Measurements from ENCODE around the gene GNL1.
"Not testable (repeated sequence)": the region's sequence is repeated elsewhere in the genome, so short reads cannot be mapped to it uniquely, and the experiment has no call there.

Gene GNL1

DNA sequence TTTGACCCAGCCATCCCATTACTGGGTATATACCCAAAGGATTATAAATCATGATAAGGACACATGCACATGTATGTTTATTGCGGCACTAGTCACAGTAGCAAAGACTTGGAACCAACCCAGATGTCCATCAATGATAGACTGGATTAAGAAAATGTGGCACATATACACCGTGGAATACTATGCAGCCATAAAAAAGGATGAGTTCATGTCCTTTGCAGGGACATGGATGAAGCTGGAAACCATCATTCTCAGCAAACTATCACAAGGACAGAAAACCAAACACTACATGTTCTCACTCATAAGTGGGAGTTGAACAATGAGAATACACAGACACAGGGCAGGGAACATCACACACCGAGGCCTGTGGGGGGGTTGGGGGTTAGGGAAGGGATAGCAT, 29.8 kb downstream of the GNL1 start:
- DNase-seq = not testable (repeated sequence)

DNA sequence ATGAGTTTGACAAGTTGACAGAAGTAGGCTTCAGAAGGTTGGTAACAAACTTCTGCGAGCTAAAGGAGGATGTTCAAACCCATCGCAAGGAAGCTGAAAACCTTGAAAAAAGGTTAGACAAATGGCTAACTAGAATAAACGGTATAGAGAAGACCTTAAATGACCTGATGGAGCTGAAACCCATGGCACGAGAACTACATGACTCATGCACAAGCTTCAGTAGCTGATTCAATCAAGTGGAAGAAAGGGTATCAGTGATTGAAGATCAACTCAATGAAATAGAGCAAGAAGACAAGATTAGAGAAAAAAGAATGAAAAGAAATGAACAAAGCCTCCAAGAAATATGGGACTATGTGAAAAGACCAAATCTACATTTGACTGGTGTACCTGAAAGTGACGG, 34.3 kb downstream of the GNL1 start:
- not testable (repeated sequence) for DNase-seq

DNA sequence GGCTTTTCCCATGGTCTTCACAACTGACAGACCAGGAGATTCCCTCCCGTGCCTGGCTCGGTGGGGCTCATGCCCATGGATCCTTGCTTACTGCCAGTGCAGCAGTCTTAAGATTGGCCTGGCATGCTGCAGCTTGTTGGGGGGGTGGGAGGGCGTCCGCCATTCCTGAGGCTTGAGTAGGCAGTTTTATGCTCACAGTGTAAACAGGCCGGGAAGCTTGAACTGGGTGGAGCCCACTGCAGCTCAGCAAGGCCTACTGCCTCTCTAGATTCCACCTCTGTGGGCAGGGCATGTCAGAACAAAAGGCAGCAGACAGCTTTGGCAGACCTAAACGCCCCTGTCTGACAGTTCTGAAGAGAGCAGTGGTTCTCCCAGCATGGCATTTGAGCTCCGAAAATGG, 35.2 kb downstream of the GNL1 start:
- not testable (repeated sequence) for DNase-seq

DNA sequence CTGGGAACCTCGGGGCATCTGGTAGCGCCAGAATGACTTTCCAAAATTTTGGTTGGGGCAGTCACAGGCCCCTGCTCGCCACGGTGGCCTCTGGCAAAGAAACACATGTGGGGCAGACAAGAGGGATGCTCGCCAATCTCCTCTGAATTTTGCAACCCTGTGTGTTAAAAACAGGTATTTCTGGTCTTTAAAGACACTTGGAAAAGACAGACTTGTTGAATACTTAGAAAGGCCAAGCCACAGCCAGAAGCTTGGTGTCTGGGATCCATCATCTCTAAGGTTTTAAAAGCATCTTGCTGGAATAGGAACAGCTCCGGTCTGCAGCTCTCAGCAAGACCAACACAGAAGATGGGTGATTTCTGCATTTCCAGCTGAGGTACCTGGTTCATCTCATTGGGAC, 35.8 kb downstream of the GNL1 start:
- no peak for DNase-seq

DNA sequence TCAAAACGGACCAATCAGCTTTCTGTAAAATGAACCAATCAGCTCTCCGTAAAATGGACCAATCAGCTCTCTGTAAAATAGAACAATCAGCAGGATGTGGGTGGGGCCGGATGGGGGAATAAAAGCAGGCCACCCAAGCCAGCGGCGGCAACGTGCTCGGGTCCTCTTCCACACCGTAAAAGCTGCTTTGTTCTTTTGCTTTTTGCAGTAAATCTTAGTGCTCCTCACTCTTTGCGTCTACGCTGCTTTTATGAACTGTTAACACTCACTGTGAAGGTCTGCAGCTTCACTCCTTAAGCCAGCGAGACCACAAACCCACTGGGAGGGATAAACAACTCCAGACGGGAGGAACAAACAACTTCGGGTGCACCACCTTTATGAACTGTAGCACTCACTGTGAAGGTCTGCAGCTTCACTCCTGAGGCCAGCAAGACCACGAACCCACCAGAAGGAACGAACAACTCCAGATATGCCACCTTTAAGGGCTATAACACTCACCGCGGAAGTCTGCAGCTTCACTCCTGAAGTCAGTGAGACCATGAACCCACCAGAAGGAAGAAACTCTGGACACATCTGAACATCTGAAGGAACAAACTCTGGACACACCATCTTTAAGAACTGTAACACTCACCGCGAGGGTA, 37.7 kb downstream of the GNL1 start:
- DNase-seq = not testable (repeated sequence)

DNA sequence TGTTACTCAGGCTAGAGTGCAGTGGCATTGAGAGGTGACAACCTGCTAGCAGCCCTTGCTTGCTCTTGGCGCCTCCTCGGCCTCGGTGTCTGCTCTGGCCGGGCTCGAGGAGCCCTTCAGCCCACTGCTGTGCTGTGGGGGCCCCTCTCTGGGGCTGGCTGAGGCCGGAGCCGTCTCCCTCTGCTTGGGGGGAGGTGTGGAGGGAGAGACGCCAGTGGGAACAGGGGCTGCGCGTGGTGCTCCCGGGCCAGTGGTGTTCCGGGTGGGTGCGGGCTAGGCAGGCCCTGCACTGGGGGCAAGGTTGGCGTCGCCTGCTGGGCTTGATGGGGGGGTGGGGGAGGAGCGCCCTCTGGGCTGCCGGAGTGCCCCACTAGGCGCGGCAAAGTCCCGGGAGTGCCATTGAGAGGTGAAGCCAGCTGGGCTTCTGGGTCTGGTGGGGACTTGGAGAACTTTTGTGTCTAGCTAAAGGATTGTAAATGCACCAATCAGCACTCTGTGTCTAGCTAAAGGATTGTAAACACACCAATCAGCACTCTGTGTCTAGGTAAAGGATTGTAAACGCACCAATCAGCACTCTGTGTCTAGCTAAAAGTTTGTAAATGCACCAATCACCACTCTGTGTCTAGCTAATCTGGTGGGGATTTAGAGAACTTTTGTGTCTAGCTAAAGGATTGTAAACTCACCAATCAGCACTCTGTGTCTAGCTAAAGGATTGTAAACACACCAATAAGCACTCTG, 38.4 kb downstream of the GNL1 start:
- DNase-seq = not testable (repeated sequence)

DNA sequence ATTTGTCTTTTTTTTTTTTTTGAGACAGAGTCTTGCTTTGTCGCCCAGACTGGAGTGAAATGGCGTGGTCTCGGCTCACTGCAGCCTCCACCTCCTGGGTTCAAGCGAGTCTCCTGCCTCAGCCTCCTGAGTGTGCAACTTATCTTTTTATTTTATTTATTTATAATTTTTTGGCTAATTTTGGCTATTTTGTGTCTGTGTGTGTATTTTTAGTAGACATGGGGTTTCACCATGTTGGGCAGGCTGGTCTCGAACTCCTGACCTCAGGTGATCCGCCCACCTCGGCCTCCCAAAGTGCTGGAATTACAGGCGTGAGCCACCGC, 39.6 kb downstream of the GNL1 start:
- not testable (repeated sequence) for DNase-seq

DNA sequence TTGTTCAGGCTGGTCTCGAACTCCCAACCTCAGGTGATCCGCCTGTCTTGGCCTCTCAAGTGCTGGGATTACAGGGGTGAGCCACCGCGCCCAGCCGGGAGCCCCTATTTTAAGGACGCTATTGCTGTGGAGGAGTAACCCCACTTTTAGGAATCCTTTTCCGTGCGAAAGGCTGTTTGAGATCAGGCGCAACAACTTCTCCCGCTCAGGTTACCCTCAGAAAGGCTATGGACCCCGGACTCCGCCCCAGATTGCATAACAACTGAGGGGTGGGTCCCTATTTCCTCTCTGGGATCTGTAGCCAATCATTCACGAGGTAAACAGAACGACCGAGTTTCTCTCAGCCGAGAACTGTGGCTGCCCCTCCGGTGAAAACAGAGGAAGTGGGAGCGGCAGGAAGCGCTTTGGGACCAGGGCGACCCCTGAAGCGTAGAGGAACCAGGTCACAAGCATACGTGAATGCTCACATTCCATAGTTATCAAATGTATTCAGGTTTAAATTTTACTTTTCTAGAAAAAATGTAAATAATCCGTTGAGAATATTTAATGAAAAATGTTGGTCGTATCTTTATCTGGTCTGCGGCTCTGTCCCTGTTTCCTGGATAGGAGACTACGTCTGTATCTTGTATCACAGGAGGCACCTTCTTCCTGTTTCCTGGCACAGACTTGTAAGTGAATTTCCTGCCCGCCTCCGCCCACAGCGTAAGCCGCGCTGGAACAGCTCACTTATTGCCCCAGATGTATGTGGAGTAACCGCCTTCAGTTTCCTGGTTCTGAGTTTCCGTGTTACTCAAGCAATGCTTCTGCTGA, 40.1 kb downstream of the GNL1 start:
- DNase-seq = no peak

DNA sequence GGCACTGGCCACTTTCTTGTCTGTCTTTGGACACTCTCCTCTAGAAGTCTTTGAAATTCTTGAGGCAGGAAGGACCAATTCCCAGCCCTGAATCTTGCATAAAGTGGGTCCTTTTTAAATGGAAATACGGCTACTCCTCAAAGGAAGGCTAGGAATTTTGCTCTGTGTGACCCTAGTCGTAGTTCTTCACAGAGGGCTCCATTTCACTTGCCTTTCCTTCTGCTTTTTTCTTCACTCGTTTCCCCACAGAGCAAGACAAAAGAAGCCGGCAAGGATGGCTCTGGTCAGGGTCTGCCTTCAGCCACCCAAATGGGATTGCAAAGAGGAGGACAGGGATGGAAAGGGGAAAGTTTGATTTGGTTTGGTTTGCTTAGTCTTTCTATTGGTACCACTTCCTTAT, 41.2 kb downstream of the GNL1 start:
- DNase-seq = no peak

DNA sequence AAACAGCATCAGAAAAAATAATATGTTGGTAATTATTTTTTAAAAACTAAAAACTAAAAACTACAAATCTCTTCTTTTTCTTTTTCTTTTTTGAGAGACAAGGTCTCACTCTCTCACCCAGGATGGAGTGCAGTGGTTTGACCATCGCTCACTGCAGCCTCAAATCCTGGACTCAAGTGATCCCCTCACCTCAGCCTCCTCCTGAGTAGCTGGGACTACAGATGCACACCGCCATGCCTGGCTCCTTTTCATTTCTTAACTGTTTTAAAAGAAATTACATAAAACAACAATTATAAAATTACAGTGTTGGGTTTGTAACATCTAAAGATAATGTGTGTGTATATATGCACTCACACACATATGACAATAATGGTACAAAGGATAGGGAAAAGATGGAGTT, 42.8 kb downstream of the GNL1 start:
- DNase-seq = no peak

DNA sequence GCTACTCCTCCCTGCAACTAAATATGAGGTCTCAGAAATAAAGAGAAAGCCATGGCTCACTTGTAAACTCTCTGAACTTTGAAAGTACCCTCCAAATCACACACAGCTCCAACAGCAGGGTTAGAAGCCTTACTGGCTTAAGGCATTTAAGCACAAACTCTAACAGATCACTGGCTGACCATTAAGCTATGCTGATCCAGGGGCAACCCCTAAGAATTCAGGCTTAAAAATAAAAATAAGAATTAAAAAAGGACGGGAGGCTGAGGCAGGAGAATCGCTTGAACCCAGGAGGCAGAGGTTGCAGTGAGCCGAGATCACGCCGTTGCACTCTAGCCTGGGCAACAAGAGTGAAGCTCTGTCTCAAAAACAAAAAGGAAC, 45.1 kb downstream of the GNL1 start:
- no peak for DNase-seq

DNA sequence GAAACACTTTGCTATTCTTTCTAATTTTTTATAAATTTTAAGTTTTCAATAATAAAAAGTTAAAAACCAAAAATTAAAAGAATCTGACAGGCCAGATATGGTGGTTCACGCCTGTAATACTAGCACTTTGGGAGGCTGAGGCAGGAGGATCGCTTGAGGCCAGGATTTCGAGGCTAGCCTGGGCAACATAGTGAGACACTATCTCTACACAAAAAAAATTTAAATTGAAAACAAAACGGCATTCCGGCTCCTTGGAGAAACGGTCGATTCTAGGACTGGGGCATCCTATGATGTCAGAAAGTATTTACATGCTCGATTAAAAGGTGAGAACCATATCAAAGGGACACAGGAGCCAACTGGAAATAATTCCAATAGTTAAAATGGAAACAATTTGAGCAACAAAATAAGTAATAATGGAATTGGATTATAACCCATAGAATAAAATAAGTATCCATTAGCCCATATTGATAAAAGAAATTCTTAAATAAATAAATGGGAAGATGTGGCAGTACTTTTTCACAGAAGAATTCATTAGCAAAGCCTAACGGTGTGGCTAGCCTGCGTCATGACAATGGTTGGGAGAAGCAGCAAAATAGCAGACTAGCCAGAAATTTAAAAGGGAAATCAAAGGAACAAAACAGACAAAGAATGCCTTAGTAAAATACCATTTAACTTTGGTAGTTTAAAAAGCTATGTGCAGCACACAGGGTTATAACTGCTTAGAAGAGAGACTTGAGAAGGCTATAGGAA, 45.7 kb downstream of the GNL1 start:
- DNase-seq = no peak

DNA sequence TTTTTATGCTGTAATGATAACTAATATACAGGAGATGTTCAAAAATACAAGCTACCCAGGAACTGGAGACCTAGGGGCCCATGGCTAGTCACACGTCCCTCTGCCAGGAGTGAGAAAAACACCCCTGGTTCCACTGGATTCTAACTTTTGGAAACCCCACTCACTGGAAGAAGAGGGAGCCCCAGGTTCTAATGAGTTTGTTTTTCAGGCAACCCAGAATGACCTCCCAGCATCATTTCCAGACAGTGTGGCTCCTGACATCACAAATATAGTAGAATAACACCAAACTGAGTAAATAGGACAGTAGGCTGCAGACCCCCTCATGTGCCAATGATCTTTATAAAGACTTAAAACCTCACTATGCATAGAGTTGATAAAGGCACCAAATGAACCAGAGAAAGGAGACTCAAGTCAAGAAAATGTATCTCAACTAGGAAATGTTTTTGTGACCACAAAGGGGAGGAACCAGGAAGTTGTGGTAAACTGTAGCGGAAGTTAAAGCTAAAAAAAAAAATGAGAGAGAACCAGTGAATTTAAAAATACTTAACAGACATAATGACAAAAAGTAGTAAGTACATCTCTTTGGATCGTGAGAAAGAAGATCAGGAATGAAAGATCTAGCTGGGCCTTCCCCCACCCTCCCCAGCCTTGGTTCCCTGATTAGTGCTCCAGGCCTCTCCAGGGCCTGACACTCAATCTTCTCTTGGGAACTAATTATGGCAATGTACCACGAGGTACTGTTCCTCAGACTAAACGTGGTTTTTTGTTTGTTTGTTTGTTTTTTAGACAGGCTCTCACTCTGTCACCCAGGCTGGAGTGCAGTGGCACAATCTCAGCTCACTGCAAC, 47.2 kb downstream of the GNL1 start:
- DNase-seq = no peak

DNA sequence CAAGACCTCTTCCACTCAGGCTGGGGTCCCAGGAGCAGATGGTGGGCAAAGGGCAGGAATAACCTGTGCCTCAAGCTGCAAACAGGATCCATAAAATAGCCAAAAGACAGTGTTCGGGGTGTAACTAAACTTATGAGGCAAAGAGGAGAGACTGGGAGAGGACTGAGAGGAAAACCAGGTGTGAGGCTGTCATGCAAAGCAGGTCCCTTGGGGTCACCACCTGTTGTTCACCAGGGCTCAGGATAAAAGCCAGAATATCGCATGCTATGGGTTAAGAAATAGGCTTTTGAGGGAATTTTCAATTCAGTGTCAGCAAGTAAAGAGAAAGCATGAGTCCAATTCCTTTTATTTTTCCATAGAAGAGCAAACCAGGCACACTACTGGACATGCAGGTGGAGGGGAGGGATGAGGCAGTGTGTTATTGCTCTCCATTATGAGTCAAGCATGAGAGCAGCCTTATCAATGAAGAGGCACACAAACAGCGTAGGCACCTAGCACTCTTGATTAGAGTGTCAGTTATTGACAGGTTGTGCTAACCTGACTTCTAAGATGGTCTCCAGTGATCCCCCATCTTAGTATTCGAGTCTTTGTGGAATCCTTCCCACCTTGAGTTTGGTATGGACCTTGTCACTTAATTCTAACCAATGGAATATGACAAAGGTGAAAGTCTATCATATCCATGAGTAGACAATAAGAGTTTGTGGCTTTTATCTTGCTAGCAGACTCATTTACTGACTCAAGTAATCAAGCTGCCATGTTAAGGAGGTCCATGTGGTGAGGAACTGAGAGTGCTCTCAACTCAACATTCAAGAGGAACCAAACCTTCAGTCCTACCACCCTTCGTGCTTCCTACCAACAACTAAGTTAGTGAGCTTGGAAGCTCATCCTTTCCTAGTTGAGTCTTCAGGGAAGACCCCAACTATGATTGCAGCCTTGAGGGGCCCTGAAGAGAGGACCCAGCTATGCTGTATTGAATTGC, 48.2 kb downstream of the GNL1 start:
- DNase-seq = no peak

DNA sequence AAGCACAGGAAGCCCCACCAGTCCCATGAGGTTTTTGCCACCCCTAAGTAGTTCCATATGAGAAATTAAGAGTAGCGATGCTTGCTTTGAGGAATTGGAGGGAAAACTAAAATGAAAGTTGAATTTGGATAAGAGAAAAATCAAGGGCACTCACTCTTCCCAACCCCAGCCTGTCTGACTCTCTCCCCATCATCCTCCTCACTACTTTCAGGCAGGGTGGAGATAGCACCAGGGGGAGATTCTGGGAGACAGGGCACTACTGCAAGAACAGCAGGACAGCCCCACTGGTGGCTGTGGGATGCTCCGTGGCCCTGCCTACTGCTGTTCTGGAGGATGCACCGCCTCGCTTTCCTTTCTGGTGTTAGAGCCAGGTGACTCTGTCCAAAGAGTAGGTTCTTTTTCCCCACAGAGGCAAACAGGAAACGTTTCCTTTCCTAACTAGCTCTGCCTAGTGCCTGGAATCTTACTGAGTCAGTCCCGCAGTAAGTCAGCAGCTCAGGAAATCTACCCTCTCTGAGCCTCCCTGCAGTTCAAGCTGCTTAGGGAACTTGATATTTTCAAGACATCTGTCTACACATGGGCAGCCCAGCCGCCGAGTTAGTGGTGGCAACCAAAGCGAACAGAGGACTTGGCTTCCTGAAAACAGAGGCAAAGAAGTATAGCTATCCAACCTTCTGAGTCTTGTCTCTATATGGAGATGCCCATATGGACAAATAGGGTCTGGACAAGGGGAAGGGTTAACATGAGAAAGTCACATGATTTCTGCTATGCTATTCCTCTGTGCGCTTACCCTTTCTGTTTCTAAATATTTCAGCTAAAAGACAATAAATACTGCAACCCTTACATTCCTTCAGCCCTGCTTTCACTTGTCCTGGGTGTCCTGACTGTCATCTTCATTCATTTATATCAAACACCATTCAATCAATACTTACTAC, 55.6 kb downstream of the GNL1 start:
- no peak for DNase-seq

DNA sequence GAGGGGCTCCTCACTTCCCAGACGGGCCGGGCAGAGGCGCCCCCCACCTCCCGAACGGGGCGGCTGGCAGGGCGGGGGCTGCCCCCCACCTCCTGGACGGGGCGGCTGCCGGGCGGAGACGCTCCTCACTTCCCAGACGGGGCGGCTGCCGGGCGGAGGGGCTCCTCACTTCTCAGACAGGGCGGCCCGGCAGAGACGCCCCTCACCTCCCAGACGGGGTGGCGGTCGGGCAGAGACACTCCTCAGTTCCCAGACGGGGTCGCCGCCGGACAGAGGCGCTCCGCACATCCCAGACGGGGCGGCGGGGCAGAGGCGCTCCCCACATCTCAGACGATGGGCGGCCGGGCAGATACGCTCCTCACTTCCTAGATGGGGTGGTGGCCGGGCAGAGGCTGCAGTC, 57.6 kb downstream of the GNL1 start:
- DNase-seq = not testable (repeated sequence)

DNA sequence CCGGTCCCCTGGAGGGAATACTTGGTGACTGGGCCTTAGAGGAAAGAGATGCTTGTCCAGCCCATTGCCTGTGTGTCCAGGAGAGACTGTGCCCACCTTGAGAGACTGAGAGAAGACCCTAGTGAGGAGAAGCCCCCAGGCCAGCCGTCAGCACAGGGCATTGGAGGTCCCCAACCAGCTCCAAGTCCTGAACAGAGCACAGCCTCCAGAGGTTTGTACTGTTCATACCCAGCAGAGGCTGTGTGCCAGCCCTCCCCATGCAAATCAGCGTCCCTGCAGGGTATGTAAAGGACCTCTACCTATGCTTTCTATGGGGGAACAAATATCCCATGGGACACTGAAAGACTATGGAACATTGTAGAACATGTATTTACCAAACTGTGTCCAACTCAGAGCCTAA, 58.6 kb downstream of the GNL1 start:
- DNase-seq = no peak

DNA sequence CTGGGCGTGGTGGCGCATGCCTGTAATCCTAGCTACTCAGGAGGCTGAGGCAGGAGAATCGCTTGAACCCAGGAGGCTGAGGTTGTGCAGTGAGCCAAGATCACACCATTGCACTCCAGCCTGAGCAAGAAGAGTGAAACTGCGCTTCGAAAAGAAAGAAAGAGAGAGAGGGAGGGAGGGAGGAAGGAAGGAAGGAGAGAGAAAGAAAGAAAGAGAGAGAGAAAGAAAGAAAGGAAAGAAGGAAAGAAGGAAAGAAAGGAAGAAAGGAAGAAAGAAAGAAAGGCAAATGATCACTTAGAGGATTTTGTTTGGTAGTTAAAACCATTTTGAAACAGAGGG, 59.1 kb downstream of the GNL1 start:
- DNase-seq = not testable (repeated sequence)

DNA sequence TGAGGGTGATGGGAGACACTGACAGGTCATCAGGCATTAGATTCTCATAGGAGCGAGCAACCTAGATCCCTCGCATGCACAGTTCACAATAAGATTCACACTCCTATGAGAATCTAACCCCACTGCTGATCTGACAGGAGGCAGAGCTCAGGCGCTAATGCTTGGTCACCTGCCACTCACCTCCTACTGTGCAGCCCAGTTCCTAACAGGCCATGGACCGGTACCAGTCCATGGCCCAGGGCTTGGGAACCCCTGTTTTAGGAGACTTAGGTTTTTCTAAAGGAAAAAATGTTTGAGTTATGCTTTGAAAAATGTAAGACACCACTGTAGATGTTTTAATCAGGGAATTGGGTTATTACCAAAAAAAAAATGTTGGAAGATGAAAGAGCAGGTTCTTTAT, 60.3 kb downstream of the GNL1 start:
- DNase-seq = no peak

DNA sequence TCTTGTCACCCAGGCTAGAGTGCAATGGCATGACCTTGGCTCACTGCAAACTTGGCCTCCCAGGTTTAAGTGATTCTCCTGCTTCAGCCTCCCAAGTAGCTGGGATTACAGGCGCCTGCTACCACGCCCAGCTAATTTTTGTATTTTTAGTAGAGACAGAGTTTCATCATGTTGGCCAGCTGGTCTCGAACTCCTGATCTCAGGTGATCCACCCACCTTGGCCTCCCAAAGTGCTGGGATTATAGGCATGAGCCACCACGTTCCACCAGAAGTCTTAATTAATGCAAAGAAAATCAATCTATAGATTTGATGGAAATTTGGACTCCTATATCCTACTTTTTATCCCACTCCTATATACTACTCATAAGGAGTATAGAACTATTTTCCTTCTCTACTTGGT, 61.2 kb downstream of the GNL1 start:
- not testable (repeated sequence) for DNase-seq

All from NCI-H524 treated with DMSO at 0.1 percent for 48 hours (cell line).